HG03354 (cell line): ENCODE data around the gene SMIM31.

ENCODE experiments used
- ATAC-seq: cut with Tn5 transposase; IDR thresholded peaks from one replicate; pipeline ENCODE4 v1.9.1; 2021; ENCODE audit warnings: mild to moderate bottlenecking; ENCODE audit not compliant: unreplicated experiment, poor library complexity, severe bottlenecking

The SMIM31 gene

DNA sequence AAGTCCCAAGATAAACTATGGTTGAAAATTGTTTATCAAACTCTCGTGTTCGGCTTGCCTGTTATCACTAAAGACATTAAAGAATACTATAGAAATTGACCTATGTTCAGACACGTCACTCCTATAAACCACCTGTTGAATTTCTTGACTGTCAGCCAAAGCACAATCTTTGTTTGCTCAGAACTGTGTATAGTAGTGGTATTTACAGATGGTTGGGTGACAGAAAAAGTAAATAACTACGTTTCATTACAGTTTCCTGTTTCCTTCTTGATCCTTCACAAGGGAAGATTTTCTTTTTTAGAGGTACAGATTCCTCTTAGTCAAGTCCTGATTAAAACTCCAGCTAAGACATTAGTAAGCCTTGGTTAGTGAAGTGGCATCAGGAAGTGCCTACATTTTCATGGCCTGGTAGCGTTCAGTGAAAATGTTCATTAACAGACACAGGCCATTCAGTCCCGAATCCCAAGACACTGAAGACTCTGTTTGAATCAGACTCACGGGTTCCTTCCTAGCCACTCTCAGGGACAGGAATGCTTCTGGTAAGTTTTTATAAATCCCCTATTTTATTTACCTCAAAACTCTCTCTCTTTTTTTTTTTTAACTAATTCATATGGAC lies at the start of gene SMIM31:
Gene SMIM31, plus strand, starts transcription at position 259 of the 616 bp plus-strand sequence. CDS start 16,313 bp downstream, outside the sequence.
- no peak for ATAC-seq

DNA sequence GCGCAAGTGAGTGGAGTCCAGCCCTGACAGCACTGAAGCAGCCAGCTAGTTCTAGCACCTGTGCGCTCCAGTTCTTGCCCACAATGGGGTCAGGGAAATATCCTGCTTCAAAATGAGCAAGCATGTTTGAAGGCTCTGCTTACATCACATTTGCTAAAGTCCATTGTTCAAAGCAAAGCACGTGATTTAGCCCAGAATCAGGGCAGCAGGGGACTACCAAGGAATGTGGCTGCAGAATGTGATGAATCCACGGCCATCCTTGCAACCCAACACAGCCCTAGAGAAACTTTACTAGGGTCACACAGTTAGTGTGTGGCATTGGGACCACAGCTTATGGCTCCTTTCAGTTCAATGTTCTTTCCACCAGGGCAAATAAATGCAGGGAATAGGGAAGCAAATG lies 47.3 kb upstream of the SMIM31 start:
- ATAC-seq: no peak

DNA sequence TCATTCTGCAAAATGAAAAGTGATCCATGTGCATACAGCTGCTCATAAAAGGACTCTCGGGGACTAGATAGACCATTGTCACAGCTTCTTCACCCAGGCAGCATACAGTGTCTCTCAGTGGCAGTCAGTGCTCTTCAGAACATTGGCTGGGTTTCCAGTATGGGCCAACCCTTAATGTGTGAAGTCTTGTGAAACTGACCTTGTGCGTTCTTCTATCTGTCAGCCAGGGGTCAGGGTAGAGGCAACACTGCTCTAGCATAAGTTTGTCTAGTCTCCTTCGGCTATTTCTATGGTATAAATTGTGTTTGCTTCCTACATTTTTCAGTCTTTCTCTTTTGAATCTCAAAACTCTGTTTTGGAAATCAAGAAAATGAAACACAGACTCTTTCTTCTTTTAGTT lies 37.0 kb upstream of the SMIM31 start:
- ATAC-seq: peak; percentile 59

DNA sequence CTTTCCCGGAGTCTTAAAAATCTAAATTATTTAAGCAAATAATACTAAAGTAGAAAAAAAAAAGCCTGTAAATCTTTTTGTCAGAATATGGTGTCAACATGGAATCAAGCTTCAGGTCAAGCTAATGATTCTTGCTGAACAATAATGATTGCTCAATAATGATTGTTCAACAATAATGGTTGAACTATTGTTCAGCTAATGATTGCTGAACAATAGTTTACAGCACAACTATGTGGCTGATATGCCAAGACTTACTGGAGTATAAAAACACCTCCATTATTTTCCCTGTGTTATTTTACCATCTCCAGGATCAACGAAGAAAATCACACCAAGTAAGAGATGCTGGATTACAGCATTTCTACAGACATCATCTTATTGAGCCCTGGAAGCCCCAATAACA lies 35.1 kb upstream of the SMIM31 start:
- ATAC-seq: no peak

DNA sequence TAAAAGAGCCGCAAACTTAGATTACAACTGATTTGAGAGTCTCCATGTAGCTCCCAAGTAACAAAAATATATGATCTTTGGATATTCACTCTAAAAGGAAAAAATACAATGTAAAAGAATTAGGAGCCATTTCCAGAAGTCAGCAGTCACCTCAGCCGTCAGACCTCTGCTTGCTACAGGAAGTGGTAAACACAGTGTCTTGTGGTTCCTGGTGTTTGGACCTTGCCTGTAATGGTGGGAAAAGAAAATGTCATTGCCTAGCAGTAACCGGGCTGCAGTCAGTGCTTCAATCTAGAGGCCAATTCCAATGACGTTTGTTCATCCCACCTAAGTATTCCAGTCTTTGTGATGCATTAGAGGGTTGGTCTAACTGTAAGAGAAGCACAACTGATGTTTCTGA lies 28.9 kb upstream of the SMIM31 start:
- ATAC-seq: no peak

DNA sequence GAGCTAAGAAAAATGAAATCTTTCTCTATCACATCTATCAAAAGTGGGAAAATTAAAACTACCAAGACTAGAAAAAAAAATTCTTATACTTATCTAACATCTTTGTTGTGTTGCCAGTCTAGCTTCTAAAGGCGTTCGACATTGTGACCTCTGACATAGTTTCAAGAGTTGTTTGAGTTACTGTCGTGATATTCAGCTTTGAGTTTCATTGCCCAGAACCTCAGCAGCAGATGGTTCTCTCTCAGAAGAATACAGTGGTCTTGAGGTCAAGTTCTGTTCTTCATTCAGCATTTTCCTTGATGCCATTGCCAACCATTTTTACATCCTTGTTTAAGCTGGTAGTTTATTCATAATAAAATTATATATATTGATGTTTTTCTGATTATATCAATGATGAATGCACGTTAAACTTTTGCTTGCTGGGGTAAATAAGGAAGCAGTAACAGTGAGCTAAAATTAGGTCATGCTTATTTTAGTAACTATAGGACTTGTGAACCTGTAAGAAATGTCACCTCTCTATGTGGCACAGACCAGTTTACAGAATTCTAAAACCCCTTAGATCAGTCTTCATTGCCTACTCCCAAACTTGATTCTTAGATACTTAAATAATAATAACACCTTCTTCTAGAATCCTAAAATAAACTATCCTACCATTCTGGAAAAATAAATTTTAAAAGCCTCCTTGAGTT lies 23.1 kb upstream of the SMIM31 start:
- no peak for ATAC-seq

DNA sequence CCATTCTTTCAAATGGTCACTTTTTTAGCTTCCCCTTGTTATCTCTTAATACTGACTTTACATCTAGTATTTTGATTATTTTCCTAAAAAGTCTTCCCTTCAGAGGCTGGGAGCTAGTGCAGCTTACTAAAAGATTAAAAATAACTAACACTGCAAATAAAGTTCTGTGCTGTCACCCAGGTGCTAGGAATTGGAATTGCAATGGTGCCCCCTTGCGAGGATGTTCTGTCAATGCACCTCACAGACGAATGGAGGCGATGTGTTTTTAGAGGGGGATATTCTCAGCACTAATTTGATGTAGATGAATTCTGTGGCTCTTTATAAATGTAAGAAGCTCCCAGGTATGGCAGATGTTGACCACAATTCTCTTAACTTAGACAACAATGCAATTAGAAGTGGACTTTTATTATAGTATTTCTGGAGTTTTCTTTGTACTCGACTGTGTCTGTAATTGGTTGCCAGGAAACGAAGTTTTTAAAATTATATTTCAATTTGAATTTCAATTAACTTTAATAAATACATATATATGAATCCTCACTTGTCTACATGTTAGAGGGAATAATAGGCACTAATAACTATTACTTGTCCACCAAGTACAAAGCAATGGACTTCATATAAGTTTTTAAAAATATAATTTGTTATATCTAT lies 22.0 kb upstream of the SMIM31 start:
- peak; percentile 78 for ATAC-seq

DNA sequence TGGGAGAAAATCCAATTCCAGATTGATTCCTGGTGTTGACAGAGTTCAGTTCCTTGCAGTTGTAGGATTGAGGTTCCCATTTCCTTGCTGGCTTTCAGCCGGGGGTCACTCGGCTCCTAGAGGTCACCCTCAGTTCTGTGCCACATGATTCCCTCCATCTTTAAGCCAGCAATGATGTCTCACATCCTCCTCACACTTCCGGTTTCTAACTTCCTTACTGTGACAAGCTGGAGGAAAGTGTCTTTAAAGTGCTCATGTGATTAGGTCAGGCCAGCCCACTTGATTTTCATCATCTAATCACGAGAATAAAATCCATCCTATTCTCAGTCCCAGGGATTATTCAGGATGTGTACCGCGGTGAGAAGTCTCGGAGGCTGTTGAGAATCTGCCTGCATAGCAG lies 19.4 kb upstream of the SMIM31 start:
- peak; percentile 66 for ATAC-seq

DNA sequence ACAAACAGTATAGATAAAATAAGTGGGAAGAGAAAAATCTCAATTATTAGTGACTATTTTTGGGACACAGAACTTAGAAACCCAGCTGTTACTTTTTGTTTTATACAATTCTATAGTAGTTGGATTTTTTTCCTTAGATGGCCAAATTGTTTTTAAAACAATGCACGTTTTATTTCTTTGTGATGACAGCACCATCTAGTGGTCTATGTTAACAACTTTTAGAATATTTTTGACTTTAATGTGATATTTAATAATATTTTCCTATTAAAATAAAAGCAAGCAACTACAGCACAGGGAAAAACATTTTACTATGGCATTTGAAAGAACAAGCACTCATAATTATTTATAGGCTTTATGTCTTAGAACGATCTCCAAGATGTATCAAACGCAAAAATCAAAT lies 5.6 kb upstream of the SMIM31 start:
- ATAC-seq: no peak

DNA sequence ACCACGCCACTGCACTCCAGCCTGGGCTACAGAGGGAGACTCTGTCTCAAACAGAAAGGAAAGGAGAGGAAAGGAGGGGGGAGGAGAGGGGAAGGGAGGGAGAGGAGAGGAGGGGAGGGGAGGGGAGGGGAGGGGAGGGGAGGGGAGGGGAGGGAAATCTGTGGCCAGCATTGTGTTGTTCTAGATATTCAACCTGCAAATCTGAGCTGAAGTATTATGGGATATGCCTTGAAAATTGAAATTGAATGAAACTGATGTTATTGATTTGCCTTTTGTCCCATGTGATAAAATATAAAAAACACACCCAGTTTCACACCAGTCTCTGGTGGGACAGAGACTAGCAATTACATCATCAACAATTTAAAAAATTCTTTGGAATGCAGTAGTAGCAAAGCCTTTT lies 1.5 kb downstream of the SMIM31 start:
- no peak for ATAC-seq

DNA sequence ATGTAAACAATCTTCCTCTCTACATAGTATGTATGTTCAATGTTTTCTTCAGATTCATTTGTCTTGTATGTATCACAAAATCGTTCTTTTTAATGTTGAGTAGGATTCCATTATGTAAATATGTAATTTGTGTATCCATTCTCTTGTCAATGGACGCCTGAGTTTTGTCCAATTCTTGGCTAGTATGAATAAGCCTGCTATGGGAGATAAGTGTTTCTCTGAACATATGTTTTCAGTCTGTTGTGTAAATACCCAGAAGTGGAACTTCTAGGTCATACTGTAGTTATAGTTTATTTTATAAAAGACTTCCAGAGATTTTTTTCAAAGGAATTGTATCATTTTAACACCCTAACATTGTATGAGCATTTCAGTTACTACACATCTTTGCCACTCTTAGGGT lies 2.8 kb downstream of the SMIM31 start:
- no peak for ATAC-seq

DNA sequence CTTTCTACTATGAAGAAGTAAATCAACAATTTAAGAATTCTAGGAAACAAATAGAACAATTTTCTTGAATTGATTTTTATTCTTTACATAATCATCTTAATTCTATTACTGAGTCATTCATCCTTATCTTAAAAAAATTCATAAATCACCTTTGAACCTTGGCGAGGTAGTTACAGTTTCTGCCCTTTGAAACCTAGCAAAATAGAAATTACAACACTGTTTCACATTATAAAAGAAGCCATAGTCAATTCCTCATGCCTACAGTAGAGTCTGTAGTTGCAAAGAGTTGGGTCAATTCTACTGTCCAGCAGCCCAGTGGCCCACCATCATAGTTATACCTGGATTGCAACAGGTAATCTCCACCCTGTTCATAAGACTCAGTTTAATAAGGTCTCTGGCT lies 7.3 kb downstream of the SMIM31 start:
- no peak for ATAC-seq

DNA sequence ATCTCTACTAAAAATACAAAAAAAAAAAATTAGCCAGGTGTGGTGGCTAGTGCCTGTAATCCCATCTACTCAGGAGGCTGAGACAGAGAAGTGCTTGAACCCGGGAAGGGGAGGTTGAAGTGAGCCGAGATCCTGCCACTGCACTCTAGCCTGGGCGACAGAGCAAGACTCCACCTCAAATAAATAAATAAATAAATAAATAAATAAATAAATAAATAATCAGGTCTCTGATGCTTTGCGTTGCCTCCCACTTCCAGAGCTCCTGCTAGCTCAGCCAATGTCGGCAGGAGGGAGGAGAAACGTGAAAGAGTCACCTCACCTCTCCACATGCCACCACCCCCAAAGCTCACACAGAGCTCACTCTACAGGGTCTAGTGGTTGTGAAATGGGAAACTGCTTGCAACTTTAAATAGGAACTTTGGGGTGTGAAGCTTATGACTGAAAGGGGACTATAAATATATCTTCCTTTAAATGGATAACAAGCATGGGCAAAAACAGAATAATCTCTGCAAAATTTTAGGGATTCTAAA lies 7.9 kb downstream of the SMIM31 start:
- ATAC-seq: no peak

DNA sequence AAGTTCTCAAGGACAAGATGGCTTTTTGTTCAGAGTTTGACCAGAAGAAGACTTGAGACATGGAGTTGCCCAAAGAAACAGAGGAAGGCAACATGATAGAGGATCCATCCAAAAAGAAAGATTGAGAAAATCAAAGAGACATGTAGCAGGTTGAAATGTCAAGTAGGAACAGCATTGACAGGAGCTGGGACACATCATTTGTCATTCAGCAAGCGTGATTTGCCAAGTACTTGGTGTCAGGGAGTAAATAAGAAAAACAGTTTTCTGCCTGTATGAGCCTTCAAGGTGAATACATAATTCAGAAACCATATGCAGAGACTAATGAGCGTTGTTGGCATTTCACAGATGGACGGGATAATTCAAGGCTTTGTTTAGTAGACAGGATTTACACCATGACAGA lies 11.2 kb downstream of the SMIM31 start:
- ATAC-seq: no peak

DNA sequence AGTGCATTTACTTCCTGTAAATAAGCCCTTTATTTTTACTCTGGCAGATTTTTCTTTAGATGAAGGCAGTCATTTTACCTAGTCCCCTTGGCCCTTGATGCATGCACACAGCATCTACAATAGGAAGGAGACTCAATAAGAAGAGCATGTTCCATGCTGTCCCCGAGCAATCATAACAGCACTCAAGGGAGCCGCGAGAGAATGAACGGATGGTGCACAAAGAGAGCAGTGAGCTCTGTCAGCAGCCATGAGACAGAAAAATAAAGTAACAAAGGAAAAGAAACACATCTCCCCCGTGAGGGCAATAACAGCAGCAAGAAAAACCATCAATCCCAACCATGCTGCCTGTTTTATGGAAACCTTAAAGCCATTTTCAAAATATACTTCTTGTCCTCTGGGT lies 11.9 kb downstream of the SMIM31 start:
- ATAC-seq: no peak

DNA sequence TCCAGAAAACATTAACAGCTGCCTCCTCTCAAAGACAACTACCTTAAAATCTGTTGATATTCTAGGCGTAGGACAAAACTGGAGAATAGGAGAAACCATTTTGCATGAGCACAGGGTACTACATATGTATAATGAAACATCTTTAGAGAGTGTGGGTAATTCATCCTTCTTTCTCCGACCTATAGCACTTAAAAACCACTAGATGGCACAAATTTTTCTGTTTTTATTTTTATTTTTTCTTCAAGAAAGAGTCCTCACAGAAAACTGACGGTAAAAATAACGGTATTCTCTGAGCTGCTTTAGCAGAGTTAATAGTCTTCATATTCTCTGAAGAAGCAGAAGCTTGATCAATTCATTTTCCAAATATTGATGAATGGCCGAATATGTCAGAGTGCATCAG lies 14.6 kb downstream of the SMIM31 start:
- peak; percentile 70 for ATAC-seq

DNA sequence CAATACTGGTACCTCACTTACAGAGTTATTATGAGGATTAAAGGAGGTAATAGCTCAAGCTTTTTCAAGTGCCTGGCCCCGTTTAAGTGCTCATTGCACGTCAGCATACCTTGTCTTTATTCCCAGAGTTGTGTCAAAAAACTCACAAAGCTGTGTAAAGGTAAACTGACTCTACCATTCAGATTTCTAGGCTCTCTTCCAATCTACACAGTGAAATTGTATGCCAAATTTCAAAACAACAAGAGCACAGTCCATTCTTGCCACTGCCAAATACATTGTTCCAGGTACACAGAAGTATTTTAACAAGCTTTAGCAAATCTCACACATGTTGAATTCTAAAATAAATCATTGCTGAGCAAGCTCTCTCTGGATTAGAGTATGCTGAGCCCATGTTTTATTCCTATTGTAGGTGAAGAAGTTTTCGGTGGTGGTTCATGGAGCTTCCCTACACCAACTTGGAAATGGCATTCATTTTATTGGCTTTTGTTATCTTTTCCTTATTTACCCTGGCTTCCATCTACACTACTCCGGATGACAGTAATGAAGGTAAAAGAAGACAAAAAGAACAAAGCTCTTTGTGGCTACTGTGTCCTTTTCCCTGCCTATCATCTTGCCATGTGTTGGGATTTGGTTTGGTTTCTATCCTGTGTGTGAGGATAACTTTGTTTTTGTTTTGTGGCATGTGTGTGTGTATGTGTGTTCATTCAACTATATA lies 16.2 kb downstream of the SMIM31 start:
- ATAC-seq: no peak

DNA sequence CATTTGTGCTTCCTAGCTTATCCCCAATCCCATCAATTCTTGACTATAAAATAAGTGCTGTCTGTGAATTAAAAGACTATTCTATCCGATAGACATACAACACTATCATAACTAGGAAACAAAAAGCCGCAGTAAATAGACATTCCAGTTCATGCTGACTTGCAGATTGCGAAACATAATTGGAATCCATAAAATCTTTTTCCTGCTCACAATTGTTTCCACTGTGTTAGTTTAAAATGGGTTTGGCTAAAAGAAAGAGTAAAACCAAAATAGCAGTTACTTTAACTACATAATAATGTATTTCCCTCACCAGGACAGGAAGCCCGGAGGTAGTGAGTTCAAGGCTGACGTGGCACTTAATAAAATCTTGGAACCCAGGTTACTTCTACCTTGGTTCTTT lies 17.2 kb downstream of the SMIM31 start:
- ATAC-seq: no peak

DNA sequence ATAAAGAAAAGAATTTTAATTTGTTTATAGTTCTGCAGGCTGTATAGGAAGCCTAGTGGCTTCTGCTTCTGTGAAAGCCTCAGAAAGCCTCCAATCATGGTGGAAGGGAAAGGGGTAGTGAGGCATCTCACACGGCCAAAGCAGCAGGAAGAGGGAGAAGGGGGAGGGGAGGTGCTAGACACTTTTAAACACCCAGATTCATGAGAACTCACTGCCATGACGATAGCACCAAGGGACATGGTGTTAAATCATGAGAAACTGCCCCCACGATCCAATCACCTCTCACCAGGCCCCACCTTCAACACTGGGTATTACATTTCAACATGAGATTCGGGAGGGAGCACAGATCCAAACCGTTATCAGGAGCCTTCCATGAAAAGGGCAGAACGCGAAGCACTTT lies 18.1 kb downstream of the SMIM31 start:
- no peak for ATAC-seq

DNA sequence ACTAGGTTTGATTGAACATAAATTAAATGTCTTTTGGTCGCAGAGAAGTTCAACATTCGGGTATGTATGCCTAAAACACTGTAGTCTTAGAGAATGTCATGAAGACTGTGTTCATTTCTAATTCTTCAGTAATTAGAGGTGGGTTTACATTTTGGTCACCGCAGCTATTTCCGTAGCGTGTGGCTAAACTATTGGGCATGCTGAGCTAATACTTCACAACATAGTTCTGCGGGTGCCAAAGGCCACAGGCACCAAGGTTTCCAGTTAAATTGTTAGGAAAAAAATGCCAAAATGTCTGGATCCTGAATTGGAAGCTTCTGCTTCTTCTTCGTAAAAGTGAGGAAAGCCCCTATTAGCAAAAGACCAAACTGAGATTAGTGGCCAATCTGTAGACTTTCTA lies 25.1 kb downstream of the SMIM31 start:
- no peak for ATAC-seq
